Midbrain (tissue), 1 donor: ENCODE results near the gene SEC61A1.

Source experiments
- DNase-seq: peaks from one replicate; lab custom pipeline; 2025; lab: John Stamatoyannopoulos, UW

Gene SEC61A1

DNA sequence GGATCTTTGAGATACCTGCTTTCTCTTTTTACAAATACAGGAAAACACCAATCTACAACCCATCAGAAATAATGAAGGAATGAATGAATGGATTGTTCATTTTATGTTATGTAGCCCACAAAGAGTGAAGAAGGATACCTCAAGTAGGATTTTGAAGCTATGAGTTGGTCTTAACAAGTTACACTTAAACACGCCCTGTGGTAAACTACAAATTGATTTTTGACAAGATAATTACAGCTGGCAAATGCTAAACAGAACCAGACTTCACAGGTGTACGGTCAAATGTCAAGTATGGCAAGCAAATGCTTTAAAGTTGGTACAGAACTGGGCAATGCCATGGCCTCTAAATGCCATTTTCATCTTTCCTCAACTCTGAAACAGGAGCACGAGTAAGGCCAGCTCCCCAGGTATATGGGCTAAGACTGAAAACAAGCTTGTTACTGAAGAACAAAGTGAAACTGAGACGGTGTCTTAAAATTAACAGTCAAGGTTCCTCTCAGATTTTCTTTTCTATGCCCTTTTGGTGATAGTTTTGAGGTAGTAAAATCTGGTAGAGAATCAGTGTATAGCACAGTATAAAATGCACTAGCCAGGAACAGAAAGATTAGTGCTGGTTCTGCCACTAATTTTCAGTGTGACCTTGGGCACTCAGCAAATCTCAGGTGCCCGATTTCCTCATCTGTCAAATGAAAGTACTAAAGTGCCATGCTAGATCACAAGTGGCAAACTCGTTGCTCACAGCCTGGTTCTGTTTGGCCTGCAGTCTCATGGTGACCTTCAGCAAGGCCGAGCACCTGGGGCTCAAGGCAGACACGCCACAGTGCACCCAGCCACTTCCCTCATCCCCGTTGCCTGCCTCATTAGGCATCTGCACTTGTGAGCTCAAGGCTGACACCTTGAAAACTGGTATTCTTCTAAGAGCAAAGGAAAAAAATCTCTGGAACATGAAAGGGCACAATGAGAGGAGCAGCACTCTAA, 61.9 kb downstream of the SEC61A1 start:
- DNase-seq: no peak
